COR-L47 (cell line): Measurements from ENCODE around the gene ZNF44.
"Not testable (repeated sequence)": the region's sequence is repeated elsewhere in the genome, so short reads cannot be mapped to it uniquely, and the experiment has no call there.

Experiments used
- DNase-seq: peaks from one replicate; lab custom pipeline; 2025; lab: John Stamatoyannopoulos, UW

ZNF44 gene

DNA sequence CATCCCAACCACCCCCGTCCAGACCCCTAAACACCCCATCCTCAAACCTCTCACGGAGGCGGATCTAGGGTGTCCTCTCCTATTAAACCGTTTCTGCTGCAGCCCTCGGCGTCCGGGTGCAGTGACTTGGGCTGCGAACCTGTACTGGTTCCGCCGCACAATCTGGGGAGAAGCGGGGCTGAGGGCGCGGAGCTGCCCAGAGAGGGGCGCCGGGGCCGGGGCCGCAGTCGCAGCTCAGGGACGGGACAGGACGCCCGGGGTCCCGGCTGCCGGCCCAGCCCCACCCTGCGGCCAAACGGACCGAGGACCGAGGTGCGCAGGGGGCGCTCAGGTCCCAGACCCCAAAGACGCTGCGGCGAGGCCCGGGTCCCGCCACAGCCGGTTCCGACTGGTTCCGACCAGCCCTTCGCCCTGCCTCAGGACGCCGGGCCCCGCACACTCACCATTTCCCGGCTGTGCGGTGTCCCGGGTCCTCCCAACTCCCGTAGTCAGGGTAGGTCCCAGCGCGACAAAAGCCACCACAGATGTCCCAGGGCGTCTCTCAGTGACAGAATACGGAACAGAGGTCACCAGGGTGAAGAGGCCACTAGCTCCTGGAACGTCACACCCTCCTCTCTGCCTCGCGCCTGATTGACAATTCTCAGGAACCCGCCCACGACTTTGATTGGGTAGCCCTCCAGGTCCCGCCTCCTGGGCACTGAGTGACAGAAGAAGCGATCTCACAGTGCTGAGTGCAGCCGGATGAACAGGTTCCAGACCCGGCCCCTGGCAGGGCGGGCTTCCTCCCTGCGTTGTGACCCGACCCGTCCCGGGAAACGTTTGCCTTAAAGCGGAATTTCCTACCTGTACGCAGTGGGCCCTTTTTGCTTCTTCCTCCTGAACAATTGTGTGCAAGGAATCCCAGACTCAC is at the start of gene ZNF44:
Gene ZNF44 (minus strand): TSS at position 635 of the 910 bp plus-strand sequence. CDS start 189 bp downstream, at position 446.
- peak; percentile 85 for DNase-seq

DNA sequence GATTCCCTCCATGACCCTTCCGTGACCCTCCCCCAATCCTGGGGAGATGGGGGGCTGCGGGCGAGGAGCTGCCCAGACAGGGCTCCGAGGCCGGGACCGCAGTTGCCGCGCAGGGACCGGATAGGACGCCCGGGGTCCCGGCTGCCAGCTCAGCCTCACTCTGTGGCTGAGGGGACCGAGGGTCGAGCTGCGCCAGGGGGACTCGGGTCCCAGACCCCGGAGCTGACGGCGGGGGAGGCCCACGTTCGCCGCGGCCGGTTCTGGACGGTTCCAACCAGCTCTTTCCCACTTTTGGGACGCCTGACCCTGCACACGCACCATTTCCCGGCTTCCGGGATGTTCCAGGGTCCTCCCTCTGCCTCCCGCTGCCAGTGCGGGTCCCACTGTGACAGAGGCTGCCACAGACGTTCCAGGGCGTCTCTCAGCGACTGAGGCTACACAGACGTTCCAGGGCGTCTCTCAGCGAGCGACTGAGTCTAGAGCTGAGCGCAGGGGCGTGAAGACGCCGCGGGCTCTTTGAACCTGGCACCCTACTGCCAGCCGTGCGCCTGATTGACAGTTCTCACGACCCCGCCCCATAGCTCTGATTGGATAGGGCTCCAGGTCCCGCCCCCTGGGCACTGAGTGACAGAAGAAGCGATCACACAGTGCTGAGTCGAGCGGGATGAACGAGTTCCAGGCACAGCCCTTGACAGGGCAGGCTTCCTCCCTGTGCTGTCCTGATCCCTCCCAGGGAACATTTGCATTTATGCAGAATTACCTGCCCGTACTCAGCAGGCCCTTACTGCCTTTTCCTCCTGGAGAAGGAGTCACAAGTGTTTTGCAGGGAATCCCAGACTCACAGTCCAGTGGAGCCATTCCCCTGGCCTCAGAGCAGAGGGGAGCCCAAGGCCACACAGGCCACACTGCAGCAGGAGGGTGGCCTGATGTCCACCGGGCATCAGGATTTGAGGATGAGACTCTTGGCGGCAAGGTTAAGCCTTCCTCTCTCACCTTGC is 38.8 kb upstream of the ZNF44 start, which contains the start of gene ZNF563:
Gene ZNF563 (minus strand): TSS at position 472 of the 998 bp plus-strand sequence. CDS start 151 bp downstream, at position 321.
- peak; percentile 85 for DNase-seq

DNA sequence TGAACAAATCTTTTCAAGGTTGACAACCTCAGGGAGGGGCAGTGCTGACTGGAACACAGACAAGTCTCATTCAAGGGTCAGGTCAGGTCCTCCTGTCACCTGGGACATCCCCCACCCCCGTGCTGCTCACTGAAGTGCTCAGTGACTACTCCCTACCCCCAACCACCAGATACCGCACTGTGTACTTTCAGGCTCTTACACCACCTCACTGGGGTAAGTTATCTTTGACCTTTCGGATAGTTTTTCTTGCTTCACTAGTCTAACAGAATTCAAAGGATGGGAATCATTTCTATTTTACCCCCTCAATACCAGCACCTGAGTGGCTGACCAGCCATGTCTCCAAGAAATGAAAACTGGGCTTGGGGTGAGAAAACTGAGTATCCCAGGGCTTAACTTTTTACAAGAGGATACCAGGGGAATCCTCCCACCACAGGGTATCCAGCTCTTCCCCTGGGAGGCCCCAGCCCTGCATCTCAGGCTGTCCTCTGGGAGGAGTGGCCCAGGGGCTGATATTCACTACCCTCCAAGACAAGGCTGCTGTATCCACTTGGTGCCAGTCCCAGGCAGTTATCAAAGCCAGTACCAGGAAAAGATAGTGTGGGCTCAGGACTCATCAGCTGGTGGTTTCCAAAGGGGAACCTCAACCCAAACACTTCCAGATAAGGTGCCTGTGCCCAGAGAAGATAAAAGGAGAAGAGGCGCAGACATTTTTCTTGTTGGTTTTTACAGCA is 36.7 kb upstream of the ZNF44 start:
- DNase-seq, result no peak

DNA sequence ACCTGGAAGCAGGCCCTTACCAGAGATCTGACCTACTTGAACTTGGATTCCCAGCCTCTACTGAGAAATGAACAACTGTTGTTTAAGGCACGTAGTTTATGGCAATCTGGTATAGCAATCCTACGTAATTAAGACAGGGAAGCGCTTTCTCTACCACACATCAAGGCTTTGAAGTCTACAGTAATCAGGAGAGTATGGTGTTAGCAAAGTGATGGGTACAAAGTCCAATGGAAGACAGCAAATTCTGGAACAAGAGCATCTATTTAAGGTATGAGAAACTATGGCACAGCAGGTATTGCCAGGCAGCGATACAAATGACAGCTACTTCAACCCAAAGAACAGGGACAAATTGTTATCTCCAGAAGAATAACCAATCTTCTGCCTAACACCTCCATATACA is 35.7 kb upstream of the ZNF44 start:
- DNase-seq, result no peak

DNA sequence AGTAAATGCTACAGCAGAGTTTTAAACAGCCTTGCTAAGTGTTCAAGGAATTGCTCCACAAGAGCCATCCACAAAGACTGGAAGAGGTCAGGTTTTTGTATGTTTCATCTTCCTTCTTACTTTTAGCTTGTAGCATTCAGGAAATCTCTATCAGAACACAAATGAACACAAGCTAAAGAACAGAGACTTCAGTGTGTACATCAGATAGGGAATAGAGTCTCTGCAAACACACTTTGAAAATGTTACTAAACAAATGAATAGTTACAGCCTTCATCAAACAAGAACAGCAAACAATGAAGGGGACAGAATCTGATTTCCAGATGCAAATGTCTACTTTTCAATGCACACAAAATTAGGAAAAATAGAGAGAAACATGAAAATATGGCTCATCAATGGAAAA is 31.0 kb upstream of the ZNF44 start:
- DNase-seq, result no peak

DNA sequence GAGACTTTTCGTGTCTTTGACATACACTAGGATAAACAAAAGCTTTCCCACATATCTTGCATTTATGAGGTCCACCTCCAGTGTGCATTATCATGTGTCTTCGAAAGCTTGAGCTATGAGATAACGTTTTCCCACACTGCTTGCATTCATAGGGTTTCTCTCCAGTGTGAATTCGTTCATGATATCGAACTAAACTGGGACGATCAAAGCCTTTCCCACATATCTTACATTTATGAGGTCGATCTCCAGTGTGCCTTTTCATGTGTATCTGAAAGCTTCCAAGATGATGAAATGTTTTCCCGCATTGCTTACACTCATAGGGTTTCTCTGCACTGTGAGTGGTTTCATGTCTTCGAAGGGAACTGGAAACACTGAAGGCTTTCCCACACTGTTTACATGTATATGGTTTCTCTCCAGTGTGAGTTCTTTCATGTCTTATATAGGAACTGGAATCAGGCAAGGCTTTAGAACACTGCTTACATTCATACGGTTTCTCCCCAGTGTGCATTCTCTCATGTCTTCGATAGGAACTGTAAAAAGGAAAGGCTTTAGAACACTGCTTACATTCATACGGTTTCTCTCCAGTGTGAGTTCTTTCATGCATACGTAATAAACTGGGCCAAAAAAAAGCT is 24.2 kb upstream of the ZNF44 start:
- no peak for DNase-seq

DNA sequence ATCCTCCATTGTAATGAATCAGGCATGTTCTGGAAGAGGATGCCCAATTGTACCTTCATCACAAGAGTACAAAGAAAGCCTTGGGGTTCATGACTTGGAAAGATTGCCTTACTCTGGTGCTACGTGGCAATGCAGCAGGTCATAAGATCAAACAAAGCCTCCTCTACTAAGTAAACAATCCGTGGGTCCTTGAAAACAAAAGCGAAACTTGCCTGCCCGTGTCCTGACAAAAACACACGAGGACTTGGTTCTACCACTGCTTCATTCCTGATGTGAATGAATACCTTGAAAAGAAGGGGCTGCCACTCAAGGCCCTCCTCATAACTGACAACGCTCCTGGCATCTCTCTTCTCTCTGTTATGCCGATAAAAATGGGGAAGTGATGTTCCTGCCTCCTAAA is 19.9 kb upstream of the ZNF44 start:
- no peak for DNase-seq

DNA sequence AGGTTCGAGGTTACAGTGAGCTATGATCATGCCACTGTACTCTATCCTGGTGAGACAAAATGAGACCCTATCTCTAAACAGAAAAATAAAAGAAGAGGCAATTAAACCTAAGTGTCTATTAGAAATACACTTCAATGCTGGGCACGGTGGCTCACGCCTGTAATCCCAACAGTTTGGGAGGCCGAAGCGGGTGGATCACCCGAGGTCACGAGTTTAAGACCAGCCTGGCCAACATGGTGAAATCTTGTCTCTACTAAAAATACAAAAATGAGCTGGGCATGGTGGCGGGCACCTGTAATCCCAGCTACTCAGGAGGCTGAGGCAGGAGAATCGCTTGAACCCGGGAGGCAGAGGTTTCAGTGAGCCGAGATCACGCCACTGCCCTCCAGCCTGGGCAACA is 14.2 kb upstream of the ZNF44 start:
- DNase-seq, result not testable (repeated sequence)

DNA sequence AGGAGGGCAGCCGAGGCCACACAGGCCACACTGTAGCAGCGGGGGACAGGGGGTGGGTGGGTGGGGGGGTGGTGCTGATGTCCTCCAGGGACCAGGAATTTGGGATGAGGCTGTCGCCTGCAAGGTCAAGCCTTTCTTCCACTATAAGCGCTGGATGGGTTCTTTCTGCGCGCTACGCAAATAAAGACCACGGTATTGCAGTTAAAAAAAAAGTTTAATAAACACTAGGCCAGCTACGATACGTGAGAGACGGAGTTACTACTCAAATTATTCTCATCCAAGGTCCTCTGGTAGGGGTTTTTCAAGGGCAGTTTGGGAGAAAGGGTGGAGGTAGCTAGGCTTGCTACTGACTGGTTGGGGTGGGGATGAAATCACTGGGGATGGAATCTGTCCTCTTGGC is 508 bp upstream of the ZNF44 start:
- no peak for DNase-seq

DNA sequence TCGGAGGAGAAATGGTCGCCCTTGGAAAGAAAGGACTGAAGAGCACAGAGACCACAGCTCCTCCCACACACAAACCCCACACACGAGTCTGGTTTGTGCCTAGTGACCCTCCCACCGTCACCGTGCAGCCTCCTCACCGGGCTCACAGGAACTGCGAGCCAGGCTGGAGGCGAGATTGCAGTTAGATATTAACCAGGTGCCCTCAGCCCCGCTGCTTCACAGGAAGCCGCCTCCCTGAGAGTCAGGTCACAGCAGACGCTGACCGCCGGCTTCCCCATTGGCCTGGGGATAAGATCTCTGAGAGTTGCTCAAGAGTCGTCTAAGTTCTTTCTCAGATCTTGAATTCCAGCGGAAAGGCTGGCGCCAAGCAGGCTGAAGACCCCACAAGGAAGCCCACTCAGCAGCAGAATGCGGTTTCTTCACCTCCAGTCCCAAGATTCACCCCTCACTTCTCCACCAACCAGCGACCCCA is 870 bp downstream of the ZNF44 start:
- DNase-seq, result peak; percentile 12

DNA sequence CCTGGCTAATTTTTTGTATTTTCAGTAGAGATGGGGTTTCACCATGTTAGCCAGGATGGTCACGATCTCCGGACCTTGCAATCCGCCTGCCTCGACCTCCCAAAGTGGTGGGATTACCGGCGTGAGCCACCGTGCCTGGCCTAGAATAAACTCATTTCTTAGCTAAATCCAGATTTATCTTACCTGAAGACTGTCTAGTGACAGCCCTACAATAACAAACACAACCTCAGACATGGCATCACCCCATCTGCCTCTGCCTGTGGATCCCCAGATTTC is 5.0 kb downstream of the ZNF44 start:
- no peak for DNase-seq

DNA sequence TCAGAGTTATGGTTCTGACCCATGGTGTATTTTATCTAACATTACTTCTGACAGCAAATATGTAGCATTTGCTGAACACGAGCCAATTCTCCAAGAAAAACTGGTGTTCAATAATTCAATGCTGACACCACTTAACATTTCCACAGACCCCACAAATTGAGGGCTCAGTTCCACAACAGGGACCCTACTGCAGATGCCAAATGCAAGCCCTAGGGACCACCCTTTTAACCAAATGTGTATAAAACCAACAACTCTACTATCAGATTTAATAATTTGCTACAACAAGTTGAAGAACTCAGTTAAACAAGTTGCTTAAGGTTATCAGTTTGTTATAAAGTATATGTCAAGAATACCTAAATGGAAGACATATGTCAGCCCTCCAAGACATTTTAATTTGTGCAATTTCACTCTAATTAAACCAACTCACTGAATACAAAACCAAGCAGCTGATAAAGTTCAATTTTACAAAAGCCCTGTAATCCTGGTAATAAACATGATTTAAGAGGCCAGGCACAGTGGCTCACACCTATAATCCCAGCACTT is 6.7 kb downstream of the ZNF44 start:
- DNase-seq, result no peak

DNA sequence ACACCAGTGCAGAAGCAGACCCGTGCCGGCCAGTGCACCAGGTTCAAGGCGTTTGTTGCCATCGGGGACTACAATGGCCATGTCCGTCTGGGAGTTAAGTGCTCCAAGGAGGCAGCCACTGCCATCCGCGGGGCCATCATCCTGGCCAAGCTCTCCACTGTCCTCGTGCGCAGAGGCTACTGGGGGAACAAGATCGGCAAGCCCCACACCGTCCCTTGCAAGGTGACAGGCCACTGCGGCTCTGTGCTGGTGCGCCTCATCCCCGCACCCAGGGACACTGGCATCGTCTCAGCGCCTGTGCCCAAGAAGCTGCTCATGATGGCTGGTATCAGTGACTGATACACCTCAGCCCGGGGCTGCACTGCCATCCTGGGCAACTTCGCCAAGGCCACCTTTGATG is 10.1 kb downstream of the ZNF44 start:
- no peak for DNase-seq

DNA sequence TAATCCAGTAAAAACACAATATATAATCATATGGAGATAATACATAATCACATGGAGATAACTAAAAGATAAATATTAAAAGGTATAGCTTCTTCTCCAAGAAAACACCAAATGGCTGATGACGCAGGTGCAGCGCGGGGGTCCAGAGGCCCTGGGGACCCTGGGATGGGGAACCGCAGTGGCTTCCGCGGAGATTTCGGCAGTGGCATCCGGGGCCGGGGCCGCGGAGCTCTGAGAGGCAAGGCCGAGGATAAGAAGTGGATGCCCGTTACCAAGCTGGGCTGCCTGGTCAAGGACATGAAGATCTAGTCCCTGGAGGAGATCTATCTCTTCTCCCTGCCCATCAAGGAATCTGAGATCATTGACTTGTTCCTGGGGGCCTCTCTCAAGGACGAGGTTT is 10.5 kb downstream of the ZNF44 start:
- DNase-seq, result no peak

DNA sequence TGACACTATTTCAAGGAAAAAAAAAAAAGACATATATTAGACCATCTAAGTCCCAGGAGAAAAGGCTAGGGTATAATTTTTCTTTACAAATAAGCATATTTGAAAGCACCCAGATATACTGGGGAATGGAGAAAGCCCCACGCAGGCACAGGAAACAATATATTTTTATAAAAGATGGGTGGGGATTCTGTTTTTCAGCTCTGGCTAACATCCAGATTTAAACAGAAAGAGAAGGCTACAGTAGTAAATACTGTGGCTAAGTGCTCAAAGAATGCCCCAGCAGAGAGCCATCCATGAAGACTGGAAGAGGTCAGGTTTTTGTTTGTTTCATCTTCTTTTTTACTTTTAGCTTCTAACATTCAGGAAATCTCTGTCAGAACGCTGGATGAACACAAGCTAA is 16.0 kb downstream of the ZNF44 start:
- no peak for DNase-seq

DNA sequence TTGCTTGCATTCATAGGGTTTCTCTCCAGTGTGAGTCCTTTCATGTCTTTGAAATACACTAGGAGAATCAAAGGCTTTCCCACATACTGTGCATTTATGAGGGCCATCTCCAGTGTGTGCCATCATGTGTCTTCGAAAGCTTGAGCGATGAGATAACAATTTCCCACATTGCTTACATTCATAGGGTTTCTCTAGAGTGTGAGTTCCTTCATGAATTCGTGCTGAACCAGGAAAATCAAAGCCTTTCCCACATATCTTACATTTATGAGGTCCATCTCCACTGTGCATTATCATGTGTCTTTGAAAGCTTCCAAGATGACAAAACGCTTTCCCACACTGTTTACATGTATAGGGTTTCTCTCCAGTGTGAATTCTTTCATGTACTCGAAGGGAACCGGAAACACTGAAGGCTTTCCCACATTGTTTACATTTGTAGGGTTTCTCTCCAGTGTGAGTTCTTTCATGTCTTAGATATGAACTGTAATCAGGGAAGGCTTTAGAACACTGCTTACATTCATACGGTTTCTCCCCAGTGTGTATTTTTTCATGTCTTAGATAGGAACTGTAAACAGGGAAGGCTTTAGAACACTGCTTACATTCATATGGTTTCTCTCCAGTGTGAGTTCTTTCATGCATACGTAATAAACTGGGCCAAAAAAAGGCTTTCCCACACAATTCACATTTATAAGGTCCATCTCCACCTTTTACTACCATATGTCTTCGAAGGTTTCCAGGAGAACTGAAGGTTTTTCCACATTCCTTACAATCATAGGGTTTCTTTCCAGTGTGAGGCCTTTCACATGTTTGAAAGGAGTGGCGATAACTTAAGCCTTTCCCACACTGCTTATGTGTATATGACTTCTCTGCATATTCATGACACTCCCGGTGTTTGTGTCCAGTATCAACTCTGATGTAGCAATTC is 21.4 kb downstream of the ZNF44 start:
- DNase-seq, result no peak

DNA sequence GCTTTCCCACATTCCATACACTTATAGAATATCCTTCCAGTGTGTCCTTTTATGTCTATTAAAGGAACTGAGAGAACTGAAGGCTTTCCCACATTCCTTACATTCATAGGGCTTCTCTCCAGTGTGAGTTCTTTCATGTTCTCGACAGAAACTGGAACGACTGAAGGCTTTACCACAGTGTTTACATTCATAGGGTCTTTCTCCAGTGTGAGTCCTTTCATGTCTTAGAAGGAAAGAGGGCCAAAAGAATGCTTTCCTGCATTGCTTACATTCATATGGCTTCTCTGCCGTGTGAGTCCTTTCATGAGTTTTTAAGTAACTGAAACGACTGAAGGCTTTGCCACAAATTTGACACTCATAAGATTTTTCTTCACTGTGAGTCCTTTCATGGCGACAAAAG is 22.3 kb downstream of the ZNF44 start:
- no peak for DNase-seq

DNA sequence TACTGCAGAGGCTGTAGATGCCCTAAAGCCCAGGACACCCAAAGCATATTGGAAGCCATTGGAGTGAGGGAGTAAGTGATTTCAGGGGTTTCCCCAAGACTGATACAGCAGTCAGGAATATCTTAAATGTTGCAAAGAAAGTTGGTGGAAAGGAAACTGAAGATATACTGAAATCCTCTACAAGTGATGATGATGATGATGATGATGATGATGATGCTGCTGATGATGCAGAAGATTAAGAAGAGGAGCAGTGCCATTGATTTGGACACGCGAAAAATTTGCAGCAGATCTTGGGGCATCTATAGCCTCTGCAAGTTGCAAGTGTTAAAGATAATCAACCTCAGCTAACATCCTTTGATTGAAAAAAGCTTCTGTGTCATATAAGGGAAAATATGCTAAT is 23.8 kb downstream of the ZNF44 start:
- no peak for DNase-seq

DNA sequence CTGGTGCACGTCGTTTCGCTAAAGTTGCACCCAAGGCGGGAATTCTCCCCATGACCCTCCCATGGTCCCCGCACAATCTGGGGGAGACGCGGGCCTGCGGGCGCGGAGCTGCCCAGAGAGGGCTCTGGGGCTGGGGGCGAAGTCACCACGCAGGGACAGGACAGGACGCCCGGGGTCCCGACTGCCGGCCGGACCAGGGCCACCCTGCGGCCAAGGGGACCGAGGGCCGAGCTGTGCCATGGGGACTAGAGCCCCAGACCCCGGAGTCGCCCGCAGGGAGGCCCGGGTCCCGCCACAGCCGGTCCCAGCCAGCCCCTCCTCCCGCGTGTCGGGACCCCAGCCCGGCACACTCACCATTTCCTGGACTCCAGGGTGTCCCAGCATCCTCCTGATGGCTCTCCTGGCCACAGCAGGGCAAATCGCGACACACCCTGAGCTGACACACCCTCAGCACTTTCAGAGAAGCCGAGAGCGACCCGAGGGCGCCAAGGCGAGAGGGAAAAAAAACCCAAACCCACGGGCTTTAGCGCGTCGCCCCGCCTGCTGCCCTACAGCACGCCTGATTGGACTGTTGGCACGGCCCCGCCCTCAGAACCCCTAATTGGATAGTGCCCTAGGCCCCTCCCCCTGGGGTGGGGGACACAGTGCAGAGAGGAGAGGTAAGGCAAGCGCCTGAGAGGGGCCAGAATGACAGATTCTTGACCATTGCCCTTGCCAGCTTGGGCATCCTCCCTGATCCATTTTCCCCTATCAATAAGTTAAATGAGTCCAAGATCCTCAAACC is 28.6 kb downstream of the ZNF44 start:
- no peak for DNase-seq
